Panc1 (cell line): Measurements from ENCODE around the gene EMC8.

Experiments used
- POLR2AphosphoS5 ChIP-seq: IDR thresholded peaks from 2 replicates; pipeline ENCODE4 v1.6.1; 2012; ENCODE audit warnings: mild to moderate bottlenecking, low read depth, low read length, moderate library complexity
- TCF7L2 ChIP-seq: IDR thresholded peaks from 2 replicates; pipeline ENCODE4 v1.6.1; 2011; ENCODE audit warnings: mild to moderate bottlenecking, low read depth, low read length, inconsistent platforms
- TF ChIP-seq, protein P1 (sequence below): fragments of 450-650 bp; IDR thresholded peaks from 2 replicates; pipeline ENCODE4 v1.5.1; 2017; ENCODE audit warnings: mild to moderate bottlenecking

DNA sequence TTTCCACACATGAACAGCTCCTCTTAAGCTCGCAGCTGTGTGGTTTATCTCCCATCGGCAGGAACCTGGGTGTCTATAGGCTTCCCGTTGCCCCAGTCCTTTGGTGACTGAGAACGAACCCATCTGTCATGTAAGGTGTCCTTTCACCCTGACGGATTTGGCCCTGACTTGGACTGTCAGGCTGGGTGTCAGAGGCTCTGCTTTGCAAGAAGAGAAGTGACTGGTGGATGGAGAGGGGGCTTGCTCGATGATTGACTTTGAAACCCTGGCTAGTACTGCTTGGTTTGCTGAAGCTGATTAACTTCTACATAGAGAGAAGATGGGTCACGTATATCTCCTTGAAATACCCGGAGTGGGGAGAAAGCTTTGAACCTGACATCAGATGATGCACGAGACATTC is 43.1 kb upstream of the EMC8 start:
- TF ChIP-seq, protein P1, sequence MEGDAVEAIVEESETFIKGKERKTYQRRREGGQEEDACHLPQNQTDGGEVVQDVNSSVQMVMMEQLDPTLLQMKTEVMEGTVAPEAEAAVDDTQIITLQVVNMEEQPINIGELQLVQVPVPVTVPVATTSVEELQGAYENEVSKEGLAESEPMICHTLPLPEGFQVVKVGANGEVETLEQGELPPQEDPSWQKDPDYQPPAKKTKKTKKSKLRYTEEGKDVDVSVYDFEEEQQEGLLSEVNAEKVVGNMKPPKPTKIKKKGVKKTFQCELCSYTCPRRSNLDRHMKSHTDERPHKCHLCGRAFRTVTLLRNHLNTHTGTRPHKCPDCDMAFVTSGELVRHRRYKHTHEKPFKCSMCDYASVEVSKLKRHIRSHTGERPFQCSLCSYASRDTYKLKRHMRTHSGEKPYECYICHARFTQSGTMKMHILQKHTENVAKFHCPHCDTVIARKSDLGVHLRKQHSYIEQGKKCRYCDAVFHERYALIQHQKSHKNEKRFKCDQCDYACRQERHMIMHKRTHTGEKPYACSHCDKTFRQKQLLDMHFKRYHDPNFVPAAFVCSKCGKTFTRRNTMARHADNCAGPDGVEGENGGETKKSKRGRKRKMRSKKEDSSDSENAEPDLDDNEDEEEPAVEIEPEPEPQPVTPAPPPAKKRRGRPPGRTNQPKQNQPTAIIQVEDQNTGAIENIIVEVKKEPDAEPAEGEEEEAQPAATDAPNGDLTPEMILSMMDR, result no peak
- TF ChIP-seq POLR2AphosphoS5 (no peak), TCF7L2 (no peak)
